HTR-8/SVneo (cell line): ENCODE data around the gene XYLT1.

ENCODE experiments used
- DNase-seq: peaks from one replicate; pipeline ENCODE4 v3.0.0; 2011; ENCODE audit warnings: low spot score, mixed read lengths; ENCODE audit not compliant: insufficient read length
- FAIRE-seq: peaks from 2 replicates; lab custom pipeline; 2011; peaks lifted over from hg19 to GRCh38; lab: Jason Lieb, UNC

Gene XYLT1

DNA sequence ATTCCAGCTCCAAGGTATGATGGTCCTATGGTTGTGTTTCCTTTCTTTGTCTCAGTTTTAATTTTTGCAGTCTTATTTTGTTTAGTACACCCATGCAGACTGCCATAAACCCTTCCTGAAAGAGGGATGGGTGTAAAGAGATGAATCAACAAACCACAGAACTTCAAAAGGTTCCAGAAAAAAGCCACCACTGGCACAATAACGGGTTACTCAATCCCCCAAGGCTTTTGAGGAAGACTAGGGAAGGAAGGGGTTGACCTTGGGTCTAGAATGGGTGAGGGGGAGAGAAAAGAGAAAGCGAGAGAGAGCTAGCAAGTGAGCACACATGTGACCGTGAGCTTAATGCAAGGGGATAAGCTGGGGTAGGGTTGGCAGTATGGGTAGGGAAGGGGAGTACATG lies 168.1 kb downstream of the XYLT1 start:
- no peak for DNase-seq

DNA sequence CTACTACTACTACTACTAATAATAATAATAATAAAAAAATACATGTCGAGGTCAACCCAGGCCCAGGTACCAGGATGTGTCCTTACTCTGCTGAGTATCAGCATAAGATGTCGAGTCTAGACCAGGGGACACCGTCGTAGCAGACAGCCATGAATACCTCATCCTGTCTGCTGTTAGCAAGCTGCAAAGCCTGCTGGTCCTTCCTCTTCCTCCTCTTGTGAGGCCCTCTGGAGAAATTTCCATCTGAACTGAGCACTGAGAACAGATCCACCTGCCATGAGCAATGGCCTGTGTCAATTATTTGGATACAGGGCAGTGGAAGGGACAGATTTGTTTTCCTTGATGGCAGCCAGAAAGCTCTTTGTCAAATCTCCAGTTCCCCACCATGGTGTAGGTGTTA lies 168.5 kb downstream of the XYLT1 start:
- DNase-seq (no peak), FAIRE-seq (no peak)

More for the DNA sequence above, 168.1 kb downstream of the XYLT1 start:
- FAIRE-seq = no peak

GRCh38 chr16:17301593-17302135 lies 169.1 kb downstream of the XYLT1 start:
- no peak for FAIRE-seq
- DNase-seq = no peak

GRCh38 chr16:17301184-17301583 lies 169.6 kb downstream of the XYLT1 start:
- FAIRE-seq = no peak
- no peak for DNase-seq

DNA sequence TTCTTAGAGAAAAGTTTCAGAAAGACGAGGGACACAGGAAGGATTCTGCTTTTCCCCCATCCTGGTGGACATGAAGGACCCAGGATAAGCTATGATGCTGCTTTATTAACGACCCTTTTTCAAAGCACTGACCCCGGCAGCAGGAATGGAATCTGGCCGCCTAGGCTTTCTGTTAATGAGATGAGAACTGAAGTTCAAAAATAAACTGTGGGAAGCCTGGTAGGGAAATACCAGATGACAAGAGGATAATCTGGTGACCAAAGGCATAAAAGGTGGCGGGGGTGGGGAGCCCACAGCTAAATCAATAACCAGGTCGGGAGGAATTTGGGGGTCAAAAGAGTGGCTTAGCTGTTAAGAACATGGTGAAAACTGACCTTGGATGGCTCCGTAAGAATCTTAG lies 171.0 kb downstream of the XYLT1 start:
- no peak for FAIRE-seq
- DNase-seq = no peak

GRCh38 chr16:17298238-17298637 lies 172.5 kb downstream of the XYLT1 start:
- FAIRE-seq (no peak), DNase-seq (no peak)

- FAIRE-seq (no peak), DNase-seq (no peak)
Observed at GRCh38 chr16:17296431-17296830, 174.3 kb downstream of the XYLT1 start.

DNA sequence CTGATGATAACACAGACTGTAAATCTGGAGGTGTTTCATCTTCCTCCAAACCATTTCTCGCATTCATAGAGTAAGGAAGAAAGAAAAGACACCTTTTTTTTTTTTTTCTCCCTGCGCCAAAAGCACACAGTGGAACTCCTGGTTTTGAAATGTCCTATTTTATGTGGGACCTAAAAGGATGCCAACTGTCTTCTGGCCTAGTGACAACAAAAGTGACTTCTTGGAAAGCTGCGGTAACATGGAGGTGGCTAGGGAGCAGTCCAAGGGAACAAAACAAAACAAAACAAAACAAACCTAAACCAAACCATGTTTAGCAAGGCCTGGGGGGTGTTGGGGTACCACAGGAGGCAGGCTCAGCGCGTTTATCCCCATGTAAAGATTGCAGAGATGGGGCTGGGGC lies 174.8 kb downstream of the XYLT1 start:
- DNase-seq (no peak), FAIRE-seq (no peak)

GRCh38 chr16:17294856-17295255 lies 175.9 kb downstream of the XYLT1 start:
- no peak for DNase-seq
- FAIRE-seq = no peak

DNA sequence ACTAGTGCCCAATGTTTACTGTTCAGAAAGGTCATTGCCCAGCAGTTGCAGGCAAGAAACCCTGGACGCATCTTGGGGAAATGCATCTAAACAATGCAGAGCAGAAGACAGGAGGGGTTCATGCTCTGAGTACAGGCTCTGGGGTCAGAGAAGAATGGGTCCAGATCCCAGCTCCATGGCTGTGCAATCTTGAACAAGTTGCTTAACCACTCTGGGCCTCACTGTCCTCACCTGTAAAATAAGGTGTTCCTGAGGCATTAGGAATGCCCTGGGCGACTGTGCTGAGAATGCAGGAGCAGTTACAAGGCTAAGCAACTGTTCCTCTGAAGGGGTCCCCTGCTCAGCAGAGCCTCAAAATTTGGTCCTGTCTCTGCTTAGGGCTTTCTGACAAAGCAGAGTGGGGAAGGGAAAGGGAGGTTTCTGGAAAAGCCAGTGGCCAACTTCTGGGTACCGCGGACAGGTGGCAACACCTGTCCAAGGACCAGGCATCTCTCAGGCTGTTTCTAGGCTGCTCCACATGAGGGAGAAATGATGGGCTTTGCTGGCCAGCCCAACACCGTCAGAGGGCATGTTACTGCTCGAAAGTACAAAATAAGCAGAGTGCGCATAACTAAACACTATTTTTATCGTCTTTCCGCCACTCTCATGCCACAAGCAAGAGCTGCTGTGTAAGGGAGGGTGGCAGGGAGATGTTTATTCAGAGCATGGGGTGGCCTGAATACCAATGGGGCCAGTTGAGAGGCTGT lies 176.8 kb downstream of the XYLT1 start:
- DNase-seq (no peak), FAIRE-seq (no peak)

DNA sequence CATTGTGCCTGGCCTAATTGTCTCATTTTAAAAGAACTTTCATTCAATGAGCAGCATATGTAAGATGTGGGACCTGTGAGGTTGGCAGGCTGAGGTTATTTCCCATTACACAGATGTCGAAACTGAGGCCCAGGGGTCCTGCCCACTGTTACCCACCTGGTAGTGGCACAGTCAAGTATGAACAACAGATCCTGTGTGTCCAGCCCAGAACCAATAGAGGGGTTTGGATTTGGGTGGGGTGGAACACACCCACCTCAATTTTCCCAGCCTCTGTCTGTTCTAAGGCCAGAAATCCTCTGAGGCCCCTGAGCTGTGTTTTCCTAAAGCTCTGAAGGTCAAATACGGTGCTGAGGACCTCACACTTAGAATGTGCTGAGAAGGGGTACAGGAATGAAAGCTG lies 179.5 kb downstream of the XYLT1 start:
- no peak for DNase-seq

GRCh38 chr16:17289674-17290635 lies 180.8 kb downstream of the XYLT1 start:
- DNase-seq = no peak
- no peak for FAIRE-seq

More for the DNA sequence above, 179.5 kb downstream of the XYLT1 start:
- no peak for FAIRE-seq

DNA sequence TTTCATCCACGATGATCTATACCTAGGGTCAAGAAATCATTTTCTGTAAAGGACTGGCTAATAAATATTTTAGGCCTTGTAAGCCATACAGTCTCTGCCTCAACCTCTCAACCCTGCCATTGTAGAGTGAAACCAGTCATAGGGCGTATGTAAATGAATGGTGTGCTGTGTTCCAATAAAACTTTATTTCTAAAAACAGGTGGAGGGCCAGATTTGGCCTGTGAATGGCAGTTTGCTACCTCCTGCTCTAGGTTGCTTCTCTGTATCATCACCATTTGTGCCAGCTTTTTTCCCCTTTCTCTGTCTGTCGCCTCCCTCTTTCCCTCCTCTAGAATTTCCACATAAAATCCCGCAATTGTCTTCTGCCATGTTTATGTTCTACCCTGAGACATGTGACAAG lies 181.7 kb downstream of the XYLT1 start:
- FAIRE-seq (no peak), DNase-seq (no peak)

GRCh38 chr16:17287166-17287800 lies 183.5 kb downstream of the XYLT1 start:
- FAIRE-seq (no peak), DNase-seq (no peak)

DNA sequence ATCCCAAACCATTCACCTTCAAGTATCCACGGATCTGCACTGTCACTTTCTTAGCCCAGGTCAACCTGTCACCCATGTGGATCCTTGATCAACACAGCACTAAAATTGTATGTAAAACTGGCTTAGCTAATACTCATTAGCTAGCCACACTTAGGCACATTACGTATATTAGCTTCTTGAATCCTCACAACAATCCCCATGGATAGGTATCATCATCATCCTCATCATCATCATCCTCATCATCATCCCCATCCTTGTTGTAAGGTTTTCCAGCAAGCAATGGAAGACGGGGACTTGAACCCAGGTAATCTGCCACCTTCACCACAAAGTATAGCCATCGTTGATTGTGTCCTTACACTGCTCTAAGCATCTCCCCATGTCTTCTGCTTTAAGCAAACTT lies 184.3 kb downstream of the XYLT1 start:
- no peak for DNase-seq
- no peak for FAIRE-seq

DNA sequence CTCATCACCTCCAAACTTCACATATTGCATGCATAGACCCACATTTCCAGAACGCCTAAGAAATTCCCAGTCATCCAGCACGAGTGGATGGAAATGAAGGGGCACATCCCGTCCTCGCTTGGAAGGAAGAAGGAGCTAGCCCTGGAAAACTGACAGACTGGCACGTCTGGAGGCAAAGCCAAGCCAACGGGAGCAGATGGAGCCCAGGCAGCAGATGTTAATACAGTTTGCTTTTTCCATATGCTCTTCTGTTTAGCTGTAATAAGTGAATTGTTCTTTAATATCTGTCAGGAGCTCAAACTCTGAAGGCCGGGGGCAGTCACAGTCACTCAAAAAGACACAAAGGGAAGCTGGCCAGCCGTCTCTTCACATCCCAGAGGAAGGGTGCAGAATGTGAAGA lies 187.7 kb downstream of the XYLT1 start:
- FAIRE-seq = no peak
- no peak for DNase-seq

DNA sequence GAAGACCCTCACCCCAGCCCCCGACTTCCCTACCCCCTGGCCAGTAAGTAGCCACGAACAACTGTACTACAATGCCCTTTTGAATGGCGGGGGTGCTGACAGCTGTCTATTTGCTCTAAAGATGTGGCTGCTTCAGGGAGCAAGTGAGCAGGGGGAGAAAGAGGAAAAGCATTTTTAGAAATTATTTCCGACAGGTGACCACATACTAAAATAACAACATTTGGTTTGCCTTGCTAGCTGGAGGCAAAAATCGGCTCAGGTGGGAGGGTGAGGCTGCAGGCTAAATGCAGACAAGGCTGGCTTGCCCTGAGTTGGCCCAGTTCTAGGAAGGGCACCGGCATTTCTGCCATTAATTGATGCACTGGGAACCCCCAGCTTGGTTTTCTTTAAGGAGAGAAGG lies 188.5 kb downstream of the XYLT1 start:
- DNase-seq (no peak), FAIRE-seq (no peak)

DNA sequence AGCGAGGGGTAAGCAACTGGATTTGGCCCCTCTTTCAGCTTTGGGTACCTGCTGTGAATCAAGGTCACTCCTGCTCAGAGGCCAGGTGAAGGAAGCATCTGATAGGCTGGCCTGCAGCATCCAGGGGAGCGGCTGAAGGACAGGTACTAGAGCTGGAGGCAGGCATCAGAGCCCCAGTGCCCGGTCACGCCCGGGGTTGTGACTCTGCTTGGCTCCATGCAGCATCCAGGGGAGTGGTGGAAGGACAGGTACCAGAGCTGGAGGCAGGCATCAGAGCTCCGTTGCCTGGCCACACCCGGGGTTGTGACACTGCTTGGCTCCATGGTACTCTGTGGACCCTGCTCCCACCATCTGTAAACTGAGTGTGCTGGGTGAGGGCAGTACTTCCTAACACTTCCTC lies 189.7 kb downstream of the XYLT1 start:
- DNase-seq (no peak), FAIRE-seq (no peak)

DNA sequence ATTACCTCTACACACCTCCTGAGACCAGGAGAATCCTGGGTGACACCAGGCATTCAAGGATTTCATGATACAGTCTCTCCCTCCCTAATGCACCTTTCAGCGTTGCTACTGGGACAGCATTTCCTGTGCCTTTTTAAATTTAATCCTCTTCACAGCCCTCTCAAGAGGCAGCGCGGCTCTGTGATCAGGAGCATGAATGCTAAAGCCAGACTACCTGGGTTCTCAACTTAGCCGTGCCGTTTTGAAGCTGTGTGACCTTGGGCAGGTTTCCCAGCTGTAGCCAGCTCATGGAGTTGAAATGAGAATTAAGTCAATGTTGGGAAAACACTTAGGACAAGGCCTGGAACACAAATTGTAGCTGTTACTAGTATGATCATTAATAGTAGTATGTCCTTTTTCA lies 191.8 kb downstream of the XYLT1 start:
- no peak for DNase-seq
- FAIRE-seq = no peak

DNA sequence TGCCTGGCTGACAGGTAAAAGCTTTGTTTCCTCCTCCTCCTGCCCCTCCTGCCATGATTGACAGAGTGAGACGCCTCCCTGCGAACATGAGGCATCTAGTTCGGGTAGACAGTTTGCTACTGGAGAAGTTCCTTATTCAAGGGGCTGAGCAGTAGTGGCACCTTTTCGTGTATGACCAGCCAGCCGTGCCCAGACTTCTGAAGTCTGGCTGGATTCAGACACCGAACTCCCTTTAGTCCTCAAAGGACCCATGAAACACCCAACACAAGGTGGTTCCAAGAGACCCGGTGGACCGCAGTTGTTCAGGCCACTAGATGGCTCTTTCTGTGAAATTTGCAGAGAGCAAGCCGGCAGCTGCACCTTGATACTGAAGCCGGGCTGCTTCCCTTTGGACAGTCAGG lies 192.8 kb downstream of the XYLT1 start:
- DNase-seq = no peak
- FAIRE-seq = no peak

DNA sequence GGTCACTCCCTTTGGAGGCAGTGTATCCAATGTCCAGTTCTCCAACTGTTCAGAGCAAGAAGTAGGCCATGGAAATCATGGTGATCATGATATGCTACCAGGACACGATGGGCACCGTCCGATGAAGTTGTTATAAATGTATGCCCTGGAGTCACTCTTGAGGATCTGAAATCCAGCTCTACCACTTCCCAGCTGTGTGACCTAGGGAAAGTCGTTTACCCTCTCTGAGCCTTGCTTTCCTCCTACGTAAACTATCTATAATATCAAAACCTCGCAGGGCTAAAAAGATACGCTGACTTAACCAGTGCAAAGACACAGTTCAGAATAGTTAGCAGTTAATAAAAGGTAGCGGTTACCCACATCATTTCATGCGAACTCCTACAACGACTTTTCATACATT lies 194.2 kb downstream of the XYLT1 start:
- FAIRE-seq (no peak), DNase-seq (no peak)
